Fibroblast of pulmonary artery (primary cell): ENCODE measurements around the gene LSP1.
A peak's percentile ranks its signal among the peaks of the same experiment; 100 is the strongest.

Source experiments
- DNase-seq: peaks from one replicate; pipeline ENCODE4 v3.0.0-alpha.2; 2010; ENCODE audit warnings: low read depth
- H3K4me3 ChIP-seq: replicated peaks from 2 replicates; pipeline ENCODE4 v1.5.1; 2011; ENCODE audit warnings: low read depth, mild to moderate bottlenecking, control low read depth, low read length, moderate library complexity
- TF ChIP-seq, protein P1 (sequence below): IDR thresholded peaks from 2 replicates; pipeline ENCODE4 v1.5.1; 2011; ENCODE audit warnings: mild to moderate bottlenecking, control low read depth, low read length, inconsistent platforms; ENCODE audit errors: missing control alignments

LSP1 gene

GRCh38 chr11:1899686-1900085, 46.8 kb downstream of the LSP1 start:
- TF ChIP-seq, protein P1, sequence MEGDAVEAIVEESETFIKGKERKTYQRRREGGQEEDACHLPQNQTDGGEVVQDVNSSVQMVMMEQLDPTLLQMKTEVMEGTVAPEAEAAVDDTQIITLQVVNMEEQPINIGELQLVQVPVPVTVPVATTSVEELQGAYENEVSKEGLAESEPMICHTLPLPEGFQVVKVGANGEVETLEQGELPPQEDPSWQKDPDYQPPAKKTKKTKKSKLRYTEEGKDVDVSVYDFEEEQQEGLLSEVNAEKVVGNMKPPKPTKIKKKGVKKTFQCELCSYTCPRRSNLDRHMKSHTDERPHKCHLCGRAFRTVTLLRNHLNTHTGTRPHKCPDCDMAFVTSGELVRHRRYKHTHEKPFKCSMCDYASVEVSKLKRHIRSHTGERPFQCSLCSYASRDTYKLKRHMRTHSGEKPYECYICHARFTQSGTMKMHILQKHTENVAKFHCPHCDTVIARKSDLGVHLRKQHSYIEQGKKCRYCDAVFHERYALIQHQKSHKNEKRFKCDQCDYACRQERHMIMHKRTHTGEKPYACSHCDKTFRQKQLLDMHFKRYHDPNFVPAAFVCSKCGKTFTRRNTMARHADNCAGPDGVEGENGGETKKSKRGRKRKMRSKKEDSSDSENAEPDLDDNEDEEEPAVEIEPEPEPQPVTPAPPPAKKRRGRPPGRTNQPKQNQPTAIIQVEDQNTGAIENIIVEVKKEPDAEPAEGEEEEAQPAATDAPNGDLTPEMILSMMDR, result no peak
- DNase-seq, result no peak
- H3K4me3 ChIP-seq, result no peak overlapping the region

DNA sequence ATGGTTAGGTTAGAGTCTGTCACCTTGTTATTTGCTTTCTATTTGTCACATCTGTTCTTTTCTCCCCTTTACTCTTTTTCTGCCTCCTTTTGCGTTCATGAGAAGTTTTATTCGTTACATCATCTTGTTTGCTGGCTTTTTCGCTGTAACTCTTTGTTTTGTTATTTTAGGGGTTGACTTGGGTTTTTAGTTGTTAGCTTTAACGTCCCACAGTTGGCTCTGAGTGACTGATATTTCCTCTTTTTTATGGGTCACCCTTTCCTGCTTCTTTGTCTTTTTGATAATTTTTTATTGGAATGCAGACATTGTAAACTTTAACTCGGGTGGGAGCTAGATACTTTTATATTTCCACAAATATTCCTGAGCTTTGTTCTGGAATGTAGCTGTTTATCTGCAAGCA, 53.3 kb downstream of the LSP1 start:
- DNase-seq, result peak; percentile 20
- TF ChIP-seq, protein P1, result no peak
- H3K4me3 ChIP-seq, result no peak overlapping the region

DNA sequence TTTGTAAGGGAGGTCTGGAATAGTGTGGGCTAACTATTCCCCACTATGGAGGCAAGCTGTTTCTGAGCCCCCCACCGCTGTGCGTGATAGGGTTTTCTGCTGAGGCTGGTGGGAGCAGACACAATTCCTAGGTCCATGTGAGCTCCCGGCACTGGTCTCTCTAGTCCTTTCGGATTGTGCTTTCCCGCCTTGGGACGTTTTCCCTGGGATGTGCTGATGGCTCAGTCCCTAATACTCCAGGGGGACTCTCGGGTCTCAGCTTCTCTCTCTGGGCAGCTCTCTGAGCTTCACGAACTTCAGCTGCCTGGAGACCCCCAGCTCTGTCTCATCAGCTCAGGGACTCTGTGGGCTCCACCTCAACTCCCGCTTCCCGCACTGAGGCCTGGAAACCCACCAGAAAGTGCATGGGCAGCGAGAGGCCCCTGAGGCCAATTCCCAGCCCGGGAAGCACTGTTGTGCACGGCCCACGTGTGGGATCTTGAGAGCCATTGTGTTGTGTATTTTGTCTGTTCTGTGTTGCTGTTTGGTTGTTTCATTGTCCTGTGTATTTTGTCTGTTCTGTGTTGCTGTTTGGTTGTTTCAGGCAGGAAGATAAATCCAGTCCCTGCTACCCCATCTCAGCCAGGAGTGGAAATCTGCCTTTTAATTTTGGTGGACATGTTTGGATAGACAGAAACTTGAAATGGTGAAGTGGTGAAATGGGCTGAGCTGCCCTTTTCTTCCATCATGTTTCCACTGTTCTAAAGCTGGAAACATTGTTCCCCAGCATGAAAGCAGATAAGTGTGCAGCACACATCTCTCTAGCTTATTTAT, 53.9 kb downstream of the LSP1 start:
- no peak overlapping the region for H3K4me3 ChIP-seq

GRCh38 chr11:1908618-1909017, 55.7 kb downstream of the LSP1 start:
- peak; percentile 83 for DNase-seq
- TF ChIP-seq, protein P1, result no peak
- H3K4me3 ChIP-seq, result no peak overlapping the region

More for the DNA sequence above, 53.9 kb downstream of the LSP1 start:
- DNase-seq, result no peak
- TF ChIP-seq, protein P1, result no peak

- TF ChIP-seq, protein P1, result no peak
- H3K4me3 ChIP-seq, result no peak overlapping the region
- DNase-seq, result no peak
These were observed 56.6 kb downstream of the LSP1 start for GRCh38 chr11:1909524-1909923.

- TF ChIP-seq, protein P1, result no peak
- no peak for DNase-seq
- no peak overlapping the region for H3K4me3 ChIP-seq
These were observed 59.5 kb downstream of the LSP1 start for GRCh38 chr11:1912289-1912878.
